SU-DHL-6 (cell line): Measurements from ENCODE around the gene PIK3C2G.

ENCODE experiments used
- CTCF ChIP-seq: fragments of 200-600 bp; sonication (generic); IDR thresholded peaks from one replicate; pipeline ENCODE4 v1.5.1; 2017; ENCODE audit warnings: antibody characterized with exemption, mild to moderate bottlenecking, low read length, moderate library complexity; ENCODE audit not compliant: insufficient read depth, poor library complexity, severe bottlenecking
- EZH2phosphoT487 ChIP-seq: fragments of 200-600 bp; sonication (generic), shearing (Covaris generic); conservative IDR thresholded peaks from 2 replicates; pipeline ENCODE4 v1.6.1; 2018; ENCODE audit warnings: mild to moderate bottlenecking, antibody characterized with exemption, low read length, moderate library complexity, mixed read lengths

- TF ChIP-seq CTCF (no peak), EZH2phosphoT487 (no peak)
Measured at GRCh38 chr12:18620986-18621385, 359.7 kb downstream of the PIK3C2G start.
